BE2C (cell line): ENCODE results near the gene ACR.

Experiments
- DNase-seq: peaks from one replicate; pipeline ENCODE4 v3.0.0-alpha.2; 2020
- H3K27me3 ChIP-seq: fragments of 250-450 bp; sonication (Bioruptor Pico); 2 replicates; pipeline ENCODE4 v1.5.1; 2020; ENCODE audit warnings: mild to moderate bottlenecking
- H3K36me3 ChIP-seq: fragments of 250-450 bp; sonication (Bioruptor Pico); 2 replicates; pipeline ENCODE4 v1.5.1; 2020; ENCODE audit warnings: mild to moderate bottlenecking
- H3K4me1 ChIP-seq: fragments of 250-450 bp; sonication (Bioruptor Pico); 2 replicates; pipeline ENCODE4 v1.5.1; 2020
- H3K4me3 ChIP-seq: 2 replicates; pipeline ENCODE4 v1.5.1; 2011; ENCODE audit warnings: low read depth, low read length
- H3K9me3 ChIP-seq: fragments of 250-450 bp; sonication (Bioruptor Pico); 2 replicates; pipeline ENCODE4 v1.5.1; 2020
- TF ChIP-seq, protein P1 (sequence below): IDR thresholded peaks from 2 replicates; pipeline ENCODE4 v1.5.1; 2012; ENCODE audit warnings: mild to moderate bottlenecking, low read depth, low read length

The ACR gene

DNA sequence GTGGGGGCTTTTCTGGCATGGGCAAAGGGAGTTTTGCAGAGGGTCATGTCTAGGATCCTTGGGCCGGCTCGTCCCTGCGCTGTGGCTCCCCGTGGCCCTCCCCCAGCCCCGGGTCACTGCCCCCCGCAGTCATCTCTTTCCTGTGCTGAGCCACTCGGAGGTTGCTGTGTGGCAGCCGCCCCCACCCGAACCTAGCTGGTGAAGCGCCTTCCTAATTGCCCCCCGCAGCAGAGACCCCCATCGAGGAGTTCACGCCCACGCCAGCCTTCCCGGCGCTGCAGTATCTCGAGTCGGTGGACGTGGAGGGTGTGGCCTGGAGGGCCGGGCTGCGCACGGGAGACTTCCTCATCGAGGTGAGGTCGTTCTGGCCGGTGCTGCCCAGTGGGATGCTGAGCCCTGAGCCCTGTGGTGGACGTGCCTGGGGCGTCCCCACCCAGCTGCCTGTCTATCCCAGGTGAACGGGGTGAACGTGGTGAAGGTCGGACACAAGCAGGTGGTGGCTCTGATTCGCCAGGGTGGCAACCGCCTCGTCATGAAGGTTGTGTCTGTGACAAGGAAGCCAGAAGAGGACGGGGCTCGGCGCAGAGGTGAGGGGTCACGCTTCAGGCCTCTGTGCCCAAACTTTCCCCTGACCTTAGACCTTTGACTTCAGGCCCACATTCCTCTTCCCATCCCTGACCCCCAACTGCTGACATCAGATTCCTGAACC lies 33.3 kb upstream of the ACR start:
- peak; percentile 8 for DNase-seq
- Histone ChIP-seq H3K36me3 (no peaks in the 10 kb centered on the region), H3K9me3 (no peaks in the 10 kb centered on the region), H3K27me3 (no peaks in the 10 kb centered on the region), H3K4me1 (peaks cover 12% of the 10 kb centered on the region), H3K4me3 (peak overlapping the region; percentile 33)
- TF ChIP-seq, protein P1, sequence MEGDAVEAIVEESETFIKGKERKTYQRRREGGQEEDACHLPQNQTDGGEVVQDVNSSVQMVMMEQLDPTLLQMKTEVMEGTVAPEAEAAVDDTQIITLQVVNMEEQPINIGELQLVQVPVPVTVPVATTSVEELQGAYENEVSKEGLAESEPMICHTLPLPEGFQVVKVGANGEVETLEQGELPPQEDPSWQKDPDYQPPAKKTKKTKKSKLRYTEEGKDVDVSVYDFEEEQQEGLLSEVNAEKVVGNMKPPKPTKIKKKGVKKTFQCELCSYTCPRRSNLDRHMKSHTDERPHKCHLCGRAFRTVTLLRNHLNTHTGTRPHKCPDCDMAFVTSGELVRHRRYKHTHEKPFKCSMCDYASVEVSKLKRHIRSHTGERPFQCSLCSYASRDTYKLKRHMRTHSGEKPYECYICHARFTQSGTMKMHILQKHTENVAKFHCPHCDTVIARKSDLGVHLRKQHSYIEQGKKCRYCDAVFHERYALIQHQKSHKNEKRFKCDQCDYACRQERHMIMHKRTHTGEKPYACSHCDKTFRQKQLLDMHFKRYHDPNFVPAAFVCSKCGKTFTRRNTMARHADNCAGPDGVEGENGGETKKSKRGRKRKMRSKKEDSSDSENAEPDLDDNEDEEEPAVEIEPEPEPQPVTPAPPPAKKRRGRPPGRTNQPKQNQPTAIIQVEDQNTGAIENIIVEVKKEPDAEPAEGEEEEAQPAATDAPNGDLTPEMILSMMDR: no peak

DNA sequence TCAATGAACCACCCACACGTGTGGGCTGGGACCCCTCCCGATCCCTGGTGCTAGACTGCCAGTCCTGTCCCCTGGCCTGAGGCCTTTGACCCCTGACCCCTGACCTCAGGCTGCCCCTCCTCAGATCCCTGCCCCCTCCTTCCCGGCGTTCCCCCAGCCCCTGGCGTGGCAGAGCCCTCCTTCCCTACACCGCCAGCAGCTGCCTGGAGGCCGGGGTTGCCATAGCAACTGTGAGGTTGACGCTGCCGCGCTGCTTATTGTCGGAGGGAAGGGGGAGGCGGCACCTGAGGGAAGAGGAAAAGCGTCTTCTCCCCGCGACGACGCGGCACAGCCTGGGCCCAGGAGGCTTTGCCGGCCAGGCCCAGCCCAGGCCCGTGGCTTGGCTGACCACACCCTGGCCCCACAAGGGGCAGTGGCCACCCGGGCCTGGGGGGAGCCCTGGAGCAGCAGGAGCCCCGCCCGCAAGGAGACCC lies 32.7 kb upstream of the ACR start:
- H3K27me3 ChIP-seq: no peaks in the 10 kb centered on the region
- TF ChIP-seq, protein P1: no peak
- no peaks in the 10 kb centered on the region for H3K36me3 ChIP-seq
- DNase-seq: peak; percentile 94
- H3K4me1 ChIP-seq: peaks cover 12% of the 10 kb centered on the region
- H3K4me3 ChIP-seq: peak overlapping the region; percentile 33
- H3K9me3 ChIP-seq: no peaks in the 10 kb centered on the region

DNA sequence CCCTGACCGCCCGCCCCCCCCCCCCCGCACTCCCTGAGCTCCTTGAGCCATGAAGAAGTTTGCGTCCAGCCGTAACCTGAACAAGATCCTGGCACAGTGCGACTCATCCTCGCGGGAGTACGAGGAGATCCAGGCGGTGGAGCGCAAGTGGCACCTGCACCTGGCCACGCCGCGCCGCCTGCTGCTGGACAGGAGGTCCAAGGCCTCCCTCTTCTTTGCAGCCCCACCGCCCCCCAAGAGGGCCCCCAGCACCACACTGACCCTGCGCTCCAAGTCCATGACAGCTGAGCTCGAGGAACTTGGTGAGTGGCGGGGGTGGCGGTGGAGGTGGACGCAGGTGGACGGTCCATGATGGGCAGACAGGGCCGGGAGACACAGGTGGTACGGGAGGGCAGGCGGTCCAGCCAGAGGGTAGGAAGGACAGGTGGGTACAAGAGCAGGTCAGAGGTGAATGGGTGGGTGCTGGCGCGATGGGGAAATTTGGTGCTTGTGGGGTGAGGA lies 32.1 kb upstream of the ACR start:
- Histone ChIP-seq H3K36me3 (no peaks in the 10 kb centered on the region), H3K4me3 (no peak overlapping the region), H3K27me3 (no peaks in the 10 kb centered on the region), H3K9me3 (no peaks in the 10 kb centered on the region), H3K4me1 (peaks cover 12% of the 10 kb centered on the region)
- DNase-seq: peak; percentile 9
- TF ChIP-seq, protein P1: no peak

DNA sequence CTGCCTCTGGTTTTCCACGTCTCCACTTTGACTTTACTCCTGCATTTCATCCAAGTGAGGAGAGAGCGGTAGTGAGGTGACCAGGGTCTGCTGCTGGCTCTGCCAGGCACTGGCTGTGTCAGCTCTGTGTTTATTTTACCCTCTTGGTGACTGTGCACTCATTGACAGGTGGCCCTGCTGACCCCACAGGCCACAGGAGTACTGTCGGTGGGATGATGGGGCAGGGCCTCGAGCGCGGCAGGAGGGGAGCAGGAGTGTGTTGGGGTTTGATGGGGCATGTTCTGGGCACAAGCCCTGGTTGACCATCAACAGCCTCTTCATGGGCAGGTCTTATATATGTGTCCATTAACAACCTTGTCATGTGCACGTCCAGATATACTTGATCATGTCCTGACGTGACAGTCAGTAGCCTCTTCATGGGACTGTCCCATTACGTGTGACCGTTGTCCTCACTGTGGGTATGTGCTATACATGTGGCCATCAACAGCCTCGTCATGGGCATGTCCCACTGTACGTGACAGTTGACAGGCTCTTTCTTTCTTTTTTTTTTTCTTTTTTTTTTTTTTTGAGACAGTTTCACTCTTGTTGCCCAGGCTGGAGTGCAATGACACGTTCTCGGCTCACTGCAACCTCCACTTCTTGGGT lies 31.4 kb upstream of the ACR start:
- DNase-seq: no peak
- Histone ChIP-seq H3K27me3 (no peaks in the 10 kb centered on the region), H3K4me3 (no peak overlapping the region), H3K4me1 (peaks cover 12% of the 10 kb centered on the region), H3K36me3 (no peaks in the 10 kb centered on the region), H3K9me3 (no peaks in the 10 kb centered on the region)
- TF ChIP-seq, protein P1: no peak

DNA sequence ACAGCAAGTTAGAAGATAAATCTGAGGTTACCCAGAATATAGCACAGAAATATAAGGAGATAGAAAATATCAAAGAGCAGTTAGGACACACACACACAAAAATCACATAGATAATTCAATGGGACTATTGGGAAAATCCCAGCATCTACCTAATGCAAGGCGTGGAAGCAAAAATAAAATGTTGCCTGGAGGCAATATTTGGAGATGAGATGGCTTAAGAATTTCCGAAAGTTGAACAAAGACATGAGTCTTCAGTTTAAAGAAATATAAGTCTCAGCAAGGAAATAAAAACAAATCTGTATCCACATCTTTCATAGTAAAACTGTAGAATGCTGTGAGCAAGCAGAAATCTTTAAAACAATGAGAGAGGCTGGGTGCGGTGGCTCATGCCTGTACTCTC lies 29.5 kb upstream of the ACR start:
- no peaks in the 10 kb centered on the region for H3K9me3 ChIP-seq
- H3K36me3 ChIP-seq: no peaks in the 10 kb centered on the region
- TF ChIP-seq, protein P1: no peak

DNA sequence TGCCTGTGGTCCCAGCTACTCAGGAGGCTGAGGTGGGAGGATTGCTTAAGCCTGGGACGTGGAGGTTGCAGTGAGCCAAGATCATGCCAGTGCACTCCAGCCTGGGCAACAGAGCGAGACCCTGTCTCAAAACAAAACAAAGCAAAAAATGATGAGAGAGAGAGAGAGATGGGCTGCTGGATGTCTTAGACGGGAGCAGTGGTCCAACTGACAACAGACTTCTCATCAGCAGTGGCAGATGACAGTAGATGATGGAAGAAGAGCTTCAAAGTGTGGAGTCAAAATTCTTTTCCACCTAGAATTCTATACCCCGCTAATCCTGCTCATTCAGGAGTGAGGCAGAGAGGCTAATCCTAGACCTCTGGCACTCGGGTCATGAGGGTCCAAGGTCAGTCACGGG lies 29.0 kb upstream of the ACR start:
- Histone ChIP-seq H3K4me3 (no peak overlapping the region), H3K36me3 (no peaks in the 10 kb centered on the region), H3K4me1 (peaks cover 5% of the 10 kb centered on the region), H3K9me3 (no peaks in the 10 kb centered on the region), H3K27me3 (no peaks in the 10 kb centered on the region)
- TF ChIP-seq, protein P1: no peak
- DNase-seq: no peak

More for the DNA sequence above, 29.5 kb upstream of the ACR start:
- Histone ChIP-seq H3K4me3 (no peak overlapping the region), H3K27me3 (no peaks in the 10 kb centered on the region), H3K4me1 (peaks cover 5% of the 10 kb centered on the region)
- no peak for DNase-seq
